Measurements from ENCODE around the gene PGAP6. TPM values are rescaled to one million over a fixed set of nuclear protein-coding genes. Genes with fewer than 3 reads are reported as not detected.

The PGAP6 gene
- total and polyA plus RNA-seq, 2 of the 8 experiments (the other 6 are each of a cell fraction or from before 2014, with no cell fraction given) = 86.8 to 364 TPM

DNA sequence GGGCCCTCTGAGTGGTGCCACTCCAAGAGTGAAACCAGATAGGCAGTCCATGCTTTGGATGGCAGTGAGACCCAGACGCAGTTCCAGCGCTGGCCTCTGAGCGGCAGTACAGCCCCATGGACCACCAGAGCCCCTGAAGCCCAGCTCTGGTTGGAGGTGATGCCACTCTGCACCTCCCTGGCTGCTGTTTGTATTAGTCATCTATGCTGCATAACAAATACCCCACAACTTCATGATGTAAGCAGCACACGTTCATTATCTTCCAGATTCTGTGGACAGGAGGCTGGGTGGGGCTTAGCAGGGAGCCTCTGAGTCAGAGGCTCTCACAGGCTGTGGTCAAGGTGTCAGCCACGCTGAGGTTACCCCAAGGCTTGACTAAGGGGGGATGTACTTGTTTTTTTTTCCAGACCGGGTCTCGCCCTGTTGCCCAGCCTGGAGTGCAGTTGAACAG, 10.1 kb upstream of the PGAP6 start:
- Histone ChIP-seq H4K8ac (ENCODE audit: extremely low read depth, insufficient read depth, low read length) (no peak overlapping the region; the same call in 1 of the 2 replicates), H3K27ac (ENCODE audit: low read depth, low read length) (no peak overlapping the region)
- FAIRE-seq = no peak
- TF ChIP-seq GABPA (IDR thresholded peaks at IDR 0.05; ENCODE audit: borderline replicate concordance, insufficient read depth, low read length) (0 out of 2 replicates have a peak, but pooled peaks have one; percentile 58), BCL11A (IDR thresholded peaks at IDR 0.05; ENCODE audit: low read depth in 2 of 2, low read length in 2 of 2) (no peak), NRF1 (IDR thresholded peaks at IDR 0.05; ENCODE audit: low read depth, low read length) (no peak), POU5F1 (IDR thresholded peaks at IDR 0.05; ENCODE audit: low read depth, low read length) (no peak), CTCF (IDR thresholded peaks at IDR 0.05; ENCODE audit: control extremely low read depth in 1 of 3, insufficient read depth in 1 of 3, low read depth in 1 of 3, low read length in 3 of 3) (peak; percentile 94 to 100 (median 99)), MAX (IDR thresholded peaks at IDR 0.05) (0 out of 2 replicates have a peak, but pooled peaks have one; percentile 27), ATF2 (IDR thresholded peaks at IDR 0.05; ENCODE audit: low read length) (peak; percentile 79), CEBPB (IDR thresholded peaks at IDR 0.05; ENCODE audit: low read depth, low read length) (0 out of 2 replicates have a peak, but pooled peaks have one; percentile 14)

More for the DNA sequence above, 10.1 kb upstream of the PGAP6 start:
- Histone ChIP-seq H2BK12ac (ENCODE audit: low read depth, low read length) (no peak overlapping the region), H2BK15ac (ENCODE audit: low read length) (no peak overlapping the region), H2BK120ac (replicated peaks; ENCODE audit: low read depth, low read length) (no peak overlapping the region), H2AK5ac (ENCODE audit: low read depth, low read length) (no peak overlapping the region), H4K5ac (ENCODE audit: insufficient read length, low read depth, low read length) (no peak overlapping the region), H2BK20ac (ENCODE audit: low read length) (no peak overlapping the region), H3K9me3 (ENCODE audit: insufficient read depth in 2 of 2, low read depth in 1 of 2, low read length in 1 of 2) (peaks cover 0 to 5% of the 10 kb centered on the region in 2 experiments; a peak in 2 of 4 replicates), H3K18ac (ENCODE audit: extremely low read depth, low read length) (no peak overlapping the region), H2BK5ac (ENCODE audit: low read depth, low read length) (no peak overlapping the region), H3K4me1 (replicated peaks in 1 of 4; ENCODE audit: control insufficient read depth in 3 of 4, insufficient read depth in 4 of 4, low read length in 3 of 4) (peaks cover 0 to 7% (median 2%) of the 10 kb centered on the region in 4 experiments; a peak in 3 of 7 replicates), H3K79me1 (ENCODE audit: low read depth, low read length) (no peaks in the 10 kb centered on the region), H3K14ac (ENCODE audit: insufficient read length) (no peak overlapping the region), H3K4me3 (ENCODE audit: extremely low read depth in 1 of 4, insufficient read depth in 2 of 4, low read depth in 3 of 4, low read length in 4 of 4) (no peak overlapping the region), H2AFZ (ENCODE audit: low read length) (no peak overlapping the region), H3K36me3 (ENCODE audit: control insufficient read depth in 2 of 4, insufficient read depth in 4 of 4, low read length in 3 of 4) (no peaks in the 10 kb centered on the region), H4K91ac (replicated peaks; ENCODE audit: insufficient read length, low read length) (no peak overlapping the region), H3K9ac (replicated peaks in 1 of 4; ENCODE audit: extremely low read depth in 1 of 4, low read depth in 3 of 4, low read length in 3 of 4) (no peak overlapping the region), H3K27me3 (replicated peaks in 1 of 4; ENCODE audit: control insufficient read depth in 3 of 4, extremely low read depth in 1 of 4, insufficient read depth in 3 of 4, low read length in 3 of 4) (no peaks in the 10 kb centered on the region), H3K4ac (replicated peaks; ENCODE audit: insufficient read length, low read depth, low read length) (no peak overlapping the region), H3K4me2 (ENCODE audit: insufficient read depth in 1 of 2, low read depth in 2 of 2, low read length in 2 of 2) (no peak overlapping the region), H3K23me2 (ENCODE audit: low read depth, low read length) (peaks cover 5% of the 10 kb centered on the region), H3K56ac (replicated peaks; ENCODE audit: insufficient read length, low read depth, low read length) (no peak overlapping the region), H3K79me2 (ENCODE audit: control insufficient read depth in 1 of 2, insufficient read depth in 2 of 2, low read length in 2 of 2) (no peaks in the 10 kb centered on the region), H3K23ac (ENCODE audit: insufficient read length) (no peak overlapping the region), H4K20me1 (replicated peaks in 1 of 2; ENCODE audit: control insufficient read depth in 1 of 2, insufficient read depth in 2 of 2, low read length in 2 of 2) (no peaks in the 10 kb centered on the region)
- POLR2A ChIA-PET (ENCODE audit: partially characterized antibody) = interaction anchor here (1.2 to 3.2 kb wide), 6 partner anchors 8 to 161 kb away, joined by 3 to 11 read pairs (median 7); no protein-coding TSS in a partner anchor
- DNase-seq (ENCODE audit: low read depth in 1 of 2, low spot score in 2 of 2) = peak; percentile 83 to 97
- CTCF ChIA-PET (ENCODE audit: partially characterized antibody) = interaction anchor here (0.6 to 4.9 kb wide), 41 partner anchors 8 to 902 kb away, joined by 3 to 37 read pairs (median 4); partner anchors contain the start of genes CAPN15, MRPL28, PGAP6 and RAB11FIP3
- WGBS, 2 experiments (ENCODE audit: extremely low coverage in 1 of 2, insufficient coverage in 1 of 2, insufficient read length in 1 of 2, insufficient replicate concordance in 2 of 2, low coverage in 1 of 2, low lambda C conversion rate in 2 of 2, missing lambda C conversion rate in 1 of 2) = 58% methylated on average over 7 of the region's 7 CpGs; no CpG with 5 or more reads in 1 of the 2 experiments

All from H1 (cell line).